Neural crest cell (in vitro differentiated cells): Measurements from ENCODE around the gene GLRA1. TPM values are rescaled to one million over a fixed set of nuclear protein-coding genes. Genes with fewer than 3 reads are reported as not detected.

Experiments
- DNase-seq: peaks from one replicate; pipeline ENCODE4 v3.0.0; 2021; ENCODE audit warnings: low read depth, mixed read lengths, low spot score
- H3K27ac Mint-ChIP-seq: one replicate; pipeline ENCODE4 v1.8.0; 2021; ENCODE audit warnings: mild to moderate bottlenecking, mixed read lengths; ENCODE audit not compliant: unreplicated experiment
- H3K27me3 Mint-ChIP-seq: 2 replicates; pipeline ENCODE4 v1.8.0; 2021; ENCODE audit warnings: low read depth, mild to moderate bottlenecking, mixed read lengths
- H3K36me3 Mint-ChIP-seq: 2 replicates; pipeline ENCODE4 v1.8.0; 2021; ENCODE audit warnings: low read depth, mild to moderate bottlenecking, mixed read lengths
- H3K4me1 Mint-ChIP-seq: 2 replicates; pipeline ENCODE4 v1.8.0; 2021; ENCODE audit warnings: mixed read lengths
- H3K4me3 Mint-ChIP-seq: one replicate; pipeline ENCODE4 v1.8.0; 2021; ENCODE audit warnings: mild to moderate bottlenecking, mixed read lengths
- H3K9me3 Mint-ChIP-seq: 2 replicates; pipeline ENCODE4 v1.8.0; 2021; ENCODE audit warnings: mixed read lengths
- CTCF ChIP-seq: fragments of 200-600 bp; sonication (generic); conservative IDR thresholded peaks from 2 replicates; pipeline ENCODE4 v1.5.0; 2021; ENCODE audit warnings: antibody characterized with exemption, mild to moderate bottlenecking
- total RNA-seq: library from RNA; stranded (reverse); gene quantifications from 2 replicates; pipeline ENCODE4 v1.2.1, GENCODE V29; 2021

The GLRA1 gene
- total RNA-seq, 1 donor from 2014 or later: 0.21 TPM

GRCh38 chr5:151872701-151873100 is 52.0 kb downstream of the GLRA1 start:
- peaks cover 5% of the 10 kb centered on the region for H3K9me3 Mint-ChIP-seq
- no peak overlapping the region for H3K4me3 Mint-ChIP-seq
- no peak overlapping the region for H3K27ac Mint-ChIP-seq
- DNase-seq: no peak
- H3K4me1 Mint-ChIP-seq: no peaks in the 10 kb centered on the region
- peaks cover 3% of the 10 kb centered on the region for H3K36me3 Mint-ChIP-seq
- TF ChIP-seq CTCF: no peak
- H3K27me3 Mint-ChIP-seq: no peaks in the 10 kb centered on the region

DNA sequence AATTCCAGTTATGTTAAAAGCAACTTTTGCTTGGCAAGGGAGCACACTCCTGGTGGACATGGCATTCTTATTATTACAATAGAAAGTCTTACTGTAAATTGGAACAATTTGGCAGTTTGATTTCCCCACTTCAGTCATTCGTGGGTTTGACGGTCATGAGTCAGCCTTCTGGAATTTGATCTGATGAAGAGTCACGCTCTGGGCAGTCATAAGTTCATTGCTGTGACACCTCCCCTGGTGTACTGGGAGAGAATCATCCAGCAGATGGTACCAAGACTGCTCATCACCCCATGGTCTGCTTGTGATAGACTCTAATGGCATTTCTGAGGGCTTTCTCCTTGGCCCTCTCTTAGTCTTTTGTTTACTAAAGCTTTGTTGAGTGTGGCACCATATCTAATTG is 53.8 kb downstream of the GLRA1 start:
- Mint-ChIP-seq H3K27me3 (no peaks in the 10 kb centered on the region), H3K27ac (no peak overlapping the region), H3K9me3 (no peaks in the 10 kb centered on the region), H3K4me3 (no peak overlapping the region), H3K4me1 (no peaks in the 10 kb centered on the region), H3K36me3 (no peaks in the 10 kb centered on the region)
- TF ChIP-seq CTCF: no peak
- DNase-seq: no peak

DNA sequence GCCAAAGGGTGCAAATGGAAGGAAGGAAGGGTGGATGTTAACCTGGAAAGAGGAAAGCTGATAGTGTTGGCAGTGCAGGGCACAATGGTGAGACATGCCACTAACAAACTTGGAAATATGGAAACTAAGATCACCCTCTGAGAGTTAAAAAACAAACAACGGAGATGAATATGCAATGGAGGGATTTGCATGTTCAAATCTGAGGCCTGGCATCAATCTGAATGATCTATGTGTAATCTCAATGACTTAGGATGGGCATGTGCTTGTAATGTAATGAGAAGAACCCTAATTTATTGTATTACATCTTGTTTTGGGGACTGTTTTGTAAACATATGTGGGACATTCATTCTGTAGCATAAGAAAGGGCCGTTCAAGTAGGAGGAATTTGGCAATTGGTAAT is 54.4 kb downstream of the GLRA1 start:
- H3K4me1 Mint-ChIP-seq: no peaks in the 10 kb centered on the region
- H3K27me3 Mint-ChIP-seq: no peaks in the 10 kb centered on the region
- H3K36me3 Mint-ChIP-seq: no peaks in the 10 kb centered on the region
- no peak for TF ChIP-seq CTCF
- H3K27ac Mint-ChIP-seq: no peak overlapping the region
- no peaks in the 10 kb centered on the region for H3K9me3 Mint-ChIP-seq
- no peak overlapping the region for H3K4me3 Mint-ChIP-seq
- DNase-seq: no peak

GRCh38 chr5:151869843-151870242 is 54.8 kb downstream of the GLRA1 start:
- no peaks in the 10 kb centered on the region for H3K9me3 Mint-ChIP-seq
- no peaks in the 10 kb centered on the region for H3K4me1 Mint-ChIP-seq
- no peaks in the 10 kb centered on the region for H3K36me3 Mint-ChIP-seq
- TF ChIP-seq CTCF: no peak
- no peaks in the 10 kb centered on the region for H3K27me3 Mint-ChIP-seq
- DNase-seq: no peak
- no peak overlapping the region for H3K27ac Mint-ChIP-seq
- no peak overlapping the region for H3K4me3 Mint-ChIP-seq

DNA sequence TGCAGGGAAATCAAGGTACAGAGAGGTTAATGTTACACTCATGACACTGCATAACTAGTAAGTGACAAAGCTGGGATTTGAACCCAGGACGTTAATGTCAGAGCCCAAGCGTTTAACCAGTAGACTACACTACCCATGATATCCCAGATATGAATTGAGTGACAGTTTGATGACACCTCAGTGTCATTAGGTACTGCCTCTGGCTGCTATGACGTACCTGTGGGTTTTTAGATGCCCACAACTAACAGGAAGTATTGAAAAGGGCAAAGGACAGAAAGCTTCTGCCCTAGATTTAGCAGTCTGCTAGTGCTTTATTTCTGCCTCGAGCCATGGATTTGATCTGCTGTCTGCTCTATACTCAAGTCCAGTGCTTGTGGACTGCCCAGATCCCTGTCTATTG is 56.2 kb downstream of the GLRA1 start:
- H3K27ac Mint-ChIP-seq: no peak overlapping the region
- no peak for DNase-seq
- no peaks in the 10 kb centered on the region for H3K4me1 Mint-ChIP-seq
- H3K27me3 Mint-ChIP-seq: no peaks in the 10 kb centered on the region
- H3K36me3 Mint-ChIP-seq: no peaks in the 10 kb centered on the region
- no peak for TF ChIP-seq CTCF
- no peak overlapping the region for H3K4me3 Mint-ChIP-seq
- H3K9me3 Mint-ChIP-seq: no peaks in the 10 kb centered on the region
